GM12892 (cell line): ENCODE data around the gene SORBS2.

Source experiments
- POLR2A ChIP-seq: IDR thresholded peaks from 2 replicates; pipeline ENCODE4 v1.6.1; 2011; ENCODE audit warnings: low read depth, low read length, control low read depth
- POLR2AphosphoS5 ChIP-seq: IDR thresholded peaks from 2 replicates; pipeline ENCODE4 v1.6.1; 2011; ENCODE audit warnings: low read depth, low read length, control low read depth
- TAF1 ChIP-seq: IDR thresholded peaks from 2 replicates; pipeline ENCODE4 v1.6.1; 2011; ENCODE audit warnings: low read depth, mild to moderate bottlenecking, control low read depth, low read length, borderline replicate concordance

DNA sequence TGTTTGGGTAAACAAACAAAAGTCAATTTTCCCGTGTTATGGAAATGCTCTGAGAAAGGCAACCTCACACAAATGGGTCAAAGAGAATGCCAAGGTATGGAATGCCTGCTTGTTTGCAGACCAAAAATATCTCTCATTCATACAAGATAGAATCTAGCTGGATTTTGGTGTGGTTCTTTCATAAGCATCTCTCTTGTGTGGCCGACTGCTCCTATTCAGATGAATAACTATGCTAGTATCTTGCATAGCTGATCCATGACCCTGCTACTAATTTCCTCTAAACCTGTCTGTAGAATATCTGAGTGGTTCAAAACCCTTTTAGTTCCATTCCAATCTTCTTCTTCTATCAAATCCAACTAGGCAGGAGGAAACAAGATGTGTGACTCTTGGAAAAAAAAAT lies 28.2 kb upstream of the SORBS2 start:
- TF ChIP-seq POLR2AphosphoS5 (no peak), POLR2A (no peak), TAF1 (no peak)
